GM18907 (cell line): ENCODE measurements around the gene ONECUT3.
"Not testable (repeated sequence)": the region's sequence is repeated elsewhere in the genome, so short reads cannot be mapped to it uniquely, and the experiment has no call there.

ENCODE experiments used
- ATAC-seq: cut with Tn5 transposase; IDR thresholded peaks from one replicate; pipeline ENCODE4 v1.9.1; 2021; ENCODE audit warnings: mild to moderate bottlenecking, moderate library complexity; ENCODE audit not compliant: unreplicated experiment

ONECUT3 gene

DNA sequence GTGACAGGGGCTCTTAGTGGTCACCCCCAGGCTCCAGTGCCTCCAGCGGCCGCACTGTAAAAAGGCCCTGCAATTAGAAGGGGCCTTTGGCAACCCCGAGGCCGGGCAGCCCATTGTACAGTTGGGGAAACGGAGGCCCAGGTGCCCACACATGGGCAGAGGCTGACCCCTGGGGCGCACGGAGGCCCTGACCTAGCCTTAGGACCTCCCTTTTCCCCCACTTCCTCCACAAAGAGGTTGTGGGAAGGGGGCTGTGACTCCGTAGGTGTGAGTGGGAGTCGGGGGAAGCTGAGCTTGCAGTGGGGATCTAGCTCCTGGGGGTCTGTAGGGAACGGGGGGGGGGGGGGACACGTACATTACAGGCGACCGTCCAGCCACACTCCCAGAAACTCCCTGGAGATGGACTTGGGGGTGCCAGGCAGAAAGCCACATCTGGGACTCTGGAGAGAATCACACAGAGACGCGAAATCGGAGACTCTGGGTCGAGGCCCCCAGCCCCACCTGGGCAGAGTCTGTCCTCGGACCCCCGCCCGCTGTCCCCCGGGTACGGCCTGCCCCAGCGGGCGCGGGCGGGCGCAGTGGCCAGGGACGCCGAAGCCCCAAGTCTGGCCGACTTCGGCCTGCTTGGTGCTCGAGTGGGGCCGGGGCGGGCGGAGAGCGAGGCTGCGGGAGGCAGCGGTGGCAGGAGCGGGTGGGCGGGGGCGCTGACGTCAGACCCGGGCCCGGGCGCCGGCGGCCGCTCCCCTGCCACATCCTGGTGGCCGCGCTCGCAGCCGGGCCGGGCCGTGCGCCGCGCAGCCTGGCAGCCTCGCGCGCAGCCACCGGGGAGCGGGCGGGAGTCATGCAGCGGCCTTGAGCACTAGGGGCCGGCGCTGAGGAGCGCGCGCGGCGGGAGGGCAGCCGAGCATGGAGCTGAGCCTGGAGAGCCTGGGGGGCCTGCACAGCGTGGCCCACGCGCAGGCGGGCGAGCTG, at the start of gene ONECUT3:
Gene ONECUT3 (plus strand): TSS at position 750 of the 972 bp plus-strand sequence. CDS start 157 bp downstream, at position 907.
- ATAC-seq: no peak

DNA sequence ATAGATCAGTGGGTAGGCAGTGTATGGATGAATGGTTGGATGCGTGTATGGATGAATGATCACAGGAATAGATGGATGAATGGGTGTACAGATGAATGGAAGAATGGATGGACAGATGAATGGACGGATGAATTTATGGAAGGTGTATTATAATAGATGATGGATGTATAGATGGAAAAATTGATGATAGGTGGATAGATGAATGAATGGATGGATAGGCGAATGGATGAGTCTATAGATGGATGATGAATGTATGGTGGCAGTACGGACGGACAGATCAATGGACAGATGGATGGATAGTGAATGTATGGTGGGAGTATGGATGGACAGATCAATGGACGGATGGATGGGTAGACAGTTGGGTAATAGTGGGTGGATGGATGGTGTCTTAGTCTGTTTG, 49.0 kb upstream of the ONECUT3 start:
- no peak for ATAC-seq

DNA sequence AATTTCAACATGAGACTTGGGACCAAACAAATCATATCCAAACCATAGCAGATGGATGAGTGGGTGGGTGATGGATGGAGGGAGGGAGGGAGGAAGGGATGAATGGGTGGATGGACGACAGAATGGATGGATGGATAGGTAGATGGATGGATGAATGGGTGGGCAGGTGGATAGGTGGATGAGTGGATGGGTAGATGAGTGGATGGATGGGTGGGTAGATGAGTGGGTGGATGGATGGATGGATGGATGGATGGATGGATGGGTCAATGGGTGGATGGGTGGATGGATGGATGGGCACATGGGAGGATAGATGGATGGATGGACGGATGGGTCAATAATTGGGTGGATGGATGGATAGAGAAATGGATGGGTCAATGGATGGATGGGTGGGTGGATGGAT, 47.9 kb upstream of the ONECUT3 start:
- no peak for ATAC-seq

DNA sequence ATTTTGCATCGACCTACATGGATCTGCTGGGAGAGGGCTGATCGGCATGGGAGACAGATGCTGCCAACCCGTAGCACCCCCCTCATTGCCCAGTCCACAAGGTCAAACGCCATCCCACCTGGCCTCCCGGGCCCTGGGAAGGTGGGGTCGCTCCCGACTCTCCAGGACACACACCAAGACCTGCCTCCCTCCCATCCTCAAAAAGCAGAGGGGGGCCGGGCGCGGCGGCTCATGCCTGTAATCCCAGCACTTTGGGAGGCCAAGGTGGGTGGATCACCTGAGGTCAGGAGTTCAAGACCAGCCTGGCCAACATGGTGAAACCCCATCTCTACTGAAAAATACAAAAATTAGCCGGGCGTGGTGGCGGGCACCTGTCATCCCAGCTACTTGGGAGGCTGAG, 46.7 kb upstream of the ONECUT3 start:
- ATAC-seq: not testable (repeated sequence)

DNA sequence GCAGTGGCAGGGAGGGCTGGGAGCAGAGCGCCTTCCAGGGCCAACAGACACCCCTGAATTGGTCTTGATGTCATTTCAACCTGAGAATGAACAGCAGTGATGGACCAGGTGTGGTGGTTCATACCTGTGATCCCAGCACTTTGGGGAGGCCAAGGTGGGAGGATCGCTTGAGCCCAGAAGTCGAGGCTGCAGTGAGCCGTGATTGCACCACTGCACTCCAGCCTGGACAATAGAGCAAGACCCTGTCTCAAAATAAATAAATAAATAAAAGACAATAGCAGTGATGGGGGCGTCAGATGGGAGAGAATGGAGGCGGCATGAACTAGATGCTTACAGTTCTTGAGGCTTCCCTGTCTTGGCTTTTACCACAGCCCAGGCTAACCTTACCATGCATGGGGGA, 46.1 kb upstream of the ONECUT3 start:
- ATAC-seq: no peak

DNA sequence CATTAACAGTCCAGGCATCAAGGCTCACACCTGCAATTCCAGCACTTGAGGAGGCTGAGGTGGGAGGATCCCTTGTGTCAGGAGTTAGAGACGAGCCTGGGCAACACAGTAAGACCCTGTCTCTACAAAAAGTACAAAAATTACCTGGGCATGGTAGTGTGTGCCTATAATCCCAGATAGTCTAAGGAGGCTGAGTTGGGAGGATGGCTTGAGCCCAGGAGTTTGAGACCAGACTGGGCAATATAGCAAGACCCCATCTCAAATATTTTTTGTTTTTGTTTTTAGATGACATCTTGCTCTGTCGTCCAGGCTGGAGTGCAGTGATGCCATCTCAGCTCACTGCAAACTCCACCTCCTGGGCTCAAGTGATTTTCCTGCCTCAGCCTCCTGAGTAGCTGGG, 40.1 kb upstream of the ONECUT3 start:
- ATAC-seq: no peak

DNA sequence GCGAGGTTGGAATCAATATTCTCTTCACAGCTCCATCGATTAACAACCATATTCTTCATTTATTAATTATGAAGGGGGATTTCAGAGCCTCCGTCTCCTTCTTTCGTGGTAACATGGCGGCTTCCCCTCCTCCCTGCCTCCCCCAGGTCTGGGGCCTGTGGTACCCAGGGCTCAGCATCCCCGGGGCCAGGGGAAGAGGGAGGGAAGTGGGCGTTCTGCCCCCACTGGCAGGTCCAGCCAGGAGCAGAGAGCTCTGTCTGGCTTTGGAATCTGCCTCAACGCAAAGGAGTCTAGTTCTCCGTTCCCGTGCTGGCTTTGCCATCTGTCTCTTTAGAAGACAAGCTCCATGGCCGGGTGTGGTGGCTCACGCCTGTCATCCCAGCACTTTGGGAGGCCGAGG, 37.8 kb upstream of the ONECUT3 start:
- ATAC-seq: no peak

DNA sequence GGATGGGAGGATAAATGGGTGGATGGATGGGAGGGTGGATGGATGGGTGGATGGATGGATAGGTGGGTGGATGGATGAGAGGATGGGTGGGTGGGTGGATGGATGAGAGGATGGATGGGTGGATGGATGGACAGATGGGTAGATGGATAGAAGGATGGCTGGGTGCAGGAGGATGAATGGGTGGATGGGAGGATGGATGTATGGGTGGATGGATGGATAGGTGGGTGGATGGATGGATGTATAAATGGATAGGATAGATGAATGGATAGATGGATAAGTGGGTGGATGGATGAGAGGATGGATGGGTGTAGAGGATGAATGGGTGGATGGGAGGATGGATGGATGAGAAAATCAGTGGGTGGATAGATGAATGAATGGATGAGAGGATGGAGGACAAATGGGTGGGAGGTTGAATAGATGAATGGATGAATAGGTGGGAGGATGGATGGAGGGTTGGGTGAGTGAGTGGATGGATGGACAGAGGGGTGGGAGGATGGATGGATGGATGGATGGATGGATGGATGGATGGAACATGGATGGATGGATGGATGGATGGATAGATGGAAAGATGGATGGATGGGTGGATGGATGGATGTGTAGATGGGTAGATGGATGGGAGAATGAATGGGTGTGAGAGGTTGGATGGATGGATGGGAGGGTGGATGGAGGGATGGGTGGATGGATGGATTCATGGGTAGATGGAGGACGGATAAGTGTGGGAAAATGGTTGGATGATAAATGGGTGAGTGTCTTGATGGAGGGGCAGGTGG, 35.9 kb upstream of the ONECUT3 start:
- no peak for ATAC-seq

DNA sequence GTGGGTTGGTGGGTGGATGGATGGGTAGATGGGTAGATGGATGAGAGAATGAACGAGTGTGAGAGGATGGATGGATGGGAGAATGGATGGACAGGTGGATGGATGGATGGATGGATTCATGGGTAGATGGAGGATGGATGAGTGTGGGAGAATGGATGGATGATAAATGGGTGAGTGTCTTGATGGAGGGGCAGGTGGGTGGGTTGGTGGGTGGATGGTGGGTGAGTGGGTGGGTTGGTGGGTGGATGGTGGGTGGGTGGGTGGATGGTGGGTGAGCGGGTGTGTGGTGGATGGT, 35.4 kb upstream of the ONECUT3 start:
- ATAC-seq: no peak

DNA sequence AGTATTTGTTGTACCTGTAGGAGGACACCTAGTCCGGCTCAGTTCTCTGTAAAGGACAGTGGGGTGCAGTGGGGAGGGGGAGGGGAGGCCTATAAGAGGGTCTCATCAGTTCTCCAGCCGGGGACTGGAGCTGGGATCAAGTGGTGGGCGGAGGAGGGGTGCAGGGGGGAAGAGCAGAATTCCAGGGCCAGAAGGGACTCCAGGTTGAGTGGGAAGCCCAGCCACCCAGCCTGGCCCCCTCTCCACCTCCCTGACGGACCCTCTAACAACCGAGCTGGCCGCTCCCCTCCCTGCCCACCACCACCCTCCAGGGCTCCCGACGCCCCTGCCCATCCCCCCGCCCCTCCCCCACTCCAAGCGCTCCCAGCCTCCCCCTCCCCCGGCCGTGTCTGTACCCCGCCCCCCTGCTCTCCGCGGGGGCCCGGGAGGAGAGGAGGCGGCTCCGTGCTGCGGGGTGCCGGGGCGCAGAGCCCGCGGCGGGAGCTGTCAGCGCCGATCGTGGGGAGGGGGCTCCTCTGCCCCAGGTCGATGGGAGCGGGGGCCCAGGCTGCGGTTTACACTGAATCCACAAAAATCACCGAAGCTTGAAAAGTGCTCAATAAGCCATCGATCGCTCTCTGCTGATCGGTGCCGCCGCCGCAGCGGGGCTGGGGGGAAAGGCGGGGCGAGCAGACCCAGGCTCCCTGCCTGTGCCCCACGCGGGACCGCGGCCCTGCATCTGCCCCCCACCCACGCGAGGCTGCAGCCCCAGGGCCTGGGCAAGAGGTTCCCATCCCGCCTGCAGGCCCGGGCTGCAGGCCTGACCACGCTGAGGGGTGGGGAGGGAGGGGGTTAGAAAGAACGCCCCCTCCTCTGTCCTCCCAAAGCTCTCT, 34.6 kb upstream of the ONECUT3 start:
- ATAC-seq: no peak

DNA sequence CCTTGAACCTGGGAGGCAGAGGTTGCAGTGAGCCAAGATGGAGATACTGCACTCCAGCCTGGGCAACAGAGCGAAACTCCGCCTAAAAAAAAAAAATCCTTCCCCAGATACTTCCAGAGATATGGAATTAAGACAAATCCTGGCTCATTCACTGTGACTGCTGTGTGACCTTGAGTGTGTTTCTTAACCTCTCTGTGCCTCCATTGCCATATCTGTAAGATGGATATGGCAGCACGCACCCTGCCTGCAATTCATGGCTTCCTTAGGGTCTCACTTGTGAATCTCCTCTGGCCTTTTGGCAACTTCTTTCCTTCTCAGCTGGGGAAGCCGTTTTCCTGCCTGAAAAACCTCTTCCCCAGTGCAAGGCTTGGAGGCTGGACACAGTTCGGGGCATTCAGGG, 33.8 kb upstream of the ONECUT3 start:
- no peak for ATAC-seq

DNA sequence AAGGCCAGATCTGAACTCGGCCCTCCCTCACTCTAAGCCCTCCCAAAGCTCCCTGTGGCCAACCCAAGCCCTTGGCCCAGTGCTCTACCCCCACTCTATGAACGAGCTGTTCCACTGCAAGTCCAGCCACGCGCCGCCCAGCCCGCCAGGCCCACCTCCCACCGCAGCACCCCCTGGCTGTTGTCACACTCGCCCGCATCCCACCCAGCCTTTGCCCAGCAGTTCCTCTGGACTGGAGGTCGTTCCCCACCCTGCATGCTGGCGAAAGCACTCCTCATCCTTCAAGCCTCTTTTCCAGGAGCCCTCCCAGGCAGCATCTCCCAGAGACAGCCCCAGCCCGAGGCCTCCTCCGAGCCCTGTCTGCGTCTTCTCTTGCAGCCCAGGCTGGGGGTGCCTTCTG, 33.1 kb upstream of the ONECUT3 start:
- ATAC-seq: no peak

DNA sequence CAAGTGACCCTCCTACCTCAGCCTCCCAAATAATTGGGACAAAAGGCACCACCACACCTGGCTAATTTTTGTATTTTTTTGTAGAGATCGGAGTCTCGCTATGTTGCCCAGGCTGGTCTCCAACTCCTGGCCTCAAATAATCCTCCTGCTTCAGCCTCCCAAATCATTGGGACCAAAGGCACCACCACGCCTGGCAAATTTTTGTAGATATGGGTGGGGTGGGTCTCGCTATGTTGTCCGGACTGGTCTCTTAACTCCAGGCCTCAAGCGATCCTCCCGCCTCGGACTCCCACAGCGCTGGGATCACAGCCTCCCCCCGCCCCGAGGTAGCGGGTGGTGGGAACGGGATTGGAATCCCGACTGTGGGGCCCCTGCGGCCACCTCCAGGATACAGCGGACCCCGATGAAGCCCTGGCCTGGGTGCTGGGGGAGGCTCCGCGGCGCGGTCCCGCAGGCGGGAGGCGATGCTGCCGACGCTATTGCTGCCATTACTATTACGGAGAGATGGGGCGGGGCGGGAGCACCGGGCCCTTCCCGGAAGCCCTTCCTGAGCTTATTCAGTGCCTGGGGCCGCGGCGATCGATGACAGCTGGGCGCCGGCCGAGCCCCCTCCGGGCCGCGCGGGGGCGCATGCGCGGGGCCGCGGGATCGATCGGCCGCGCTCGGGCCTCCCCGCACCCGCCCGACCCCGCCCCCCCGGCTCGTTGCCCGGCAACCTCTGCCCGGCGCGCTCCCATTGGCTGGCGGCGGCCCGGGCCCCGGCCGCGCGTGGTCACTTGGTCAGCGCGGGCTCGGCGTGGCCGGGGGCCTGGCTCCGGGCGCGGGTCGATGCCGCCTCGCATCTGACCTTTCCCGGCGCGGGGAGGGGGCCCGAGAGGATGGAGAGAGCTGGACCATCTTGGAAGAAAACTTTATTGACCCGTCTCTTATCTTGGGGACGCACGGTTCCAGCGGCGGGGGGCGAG, 27.9 kb upstream of the ONECUT3 start:
- no peak for ATAC-seq

DNA sequence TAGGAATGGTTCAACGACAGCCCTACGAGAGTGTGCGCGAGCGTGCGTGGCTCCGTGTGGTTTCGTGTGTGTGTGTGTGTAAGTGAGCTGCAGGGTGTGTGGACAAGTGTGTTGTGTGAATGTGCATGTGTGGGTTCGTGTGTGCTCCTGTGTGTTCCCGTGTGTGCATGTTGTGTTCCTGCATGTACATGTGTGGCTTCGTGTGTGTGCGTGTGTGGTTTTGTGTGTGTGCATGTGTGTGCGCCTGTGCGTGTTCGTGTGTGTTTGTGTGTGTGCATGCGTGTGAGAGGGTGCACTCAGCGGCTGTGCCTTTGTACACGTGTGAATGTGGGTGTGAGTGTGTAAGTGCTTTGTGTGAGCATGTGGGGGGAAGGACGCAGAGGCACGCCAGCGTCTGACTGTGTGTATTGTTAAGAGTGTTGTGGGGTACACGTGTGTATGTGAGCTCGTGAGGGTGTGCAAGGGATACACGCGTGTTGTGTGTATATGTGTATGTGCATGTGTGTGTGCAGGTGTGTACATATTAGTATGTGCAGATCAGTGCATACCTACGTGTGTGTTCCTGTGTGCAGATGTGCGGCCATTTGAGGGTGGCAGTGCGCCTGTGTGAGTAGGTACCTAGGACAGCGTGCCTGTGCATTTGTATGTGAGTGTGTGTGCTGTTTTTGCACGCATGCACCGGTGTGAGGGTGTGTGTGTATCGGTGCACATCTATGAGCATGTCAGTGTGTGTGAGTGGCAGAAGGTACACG, 24.3 kb upstream of the ONECUT3 start:
- ATAC-seq: no peak

DNA sequence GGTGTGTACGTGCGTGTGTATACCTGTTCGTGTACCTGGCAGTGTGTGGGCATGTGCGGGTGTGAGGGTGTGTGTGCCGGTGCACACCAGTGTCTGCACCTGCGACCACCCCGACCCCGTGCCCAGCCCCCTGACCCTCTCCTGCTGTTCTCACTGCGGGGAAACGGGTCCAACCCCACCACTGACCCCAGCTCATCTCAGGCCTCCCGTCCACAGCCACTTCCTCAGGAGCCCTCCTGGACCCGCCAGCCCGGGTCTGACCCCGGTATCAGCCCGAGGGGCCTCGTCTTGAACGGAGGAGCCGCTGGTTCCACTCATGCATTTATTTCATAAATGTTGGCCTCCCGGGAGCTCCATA, 23.8 kb upstream of the ONECUT3 start:
- ATAC-seq: no peak

DNA sequence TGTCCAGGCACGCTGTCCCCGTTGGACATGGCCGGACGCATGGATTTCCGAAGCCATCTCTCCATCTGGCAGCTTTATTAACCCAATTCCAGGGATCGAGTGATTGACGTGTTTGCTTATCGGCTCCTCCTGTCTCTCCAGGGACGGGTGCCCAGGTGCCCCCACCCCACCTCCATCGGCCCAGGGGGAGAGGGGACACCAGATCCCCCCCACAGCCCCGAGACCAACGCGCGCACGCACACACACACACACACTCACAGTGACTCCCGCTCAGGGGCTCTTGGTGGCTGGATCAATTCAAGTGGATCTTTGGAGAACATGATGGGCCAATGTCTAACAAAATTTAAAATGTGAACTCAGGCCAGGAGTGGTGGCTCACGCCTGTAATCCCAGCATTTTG, 23.1 kb upstream of the ONECUT3 start:
- ATAC-seq: no peak

DNA sequence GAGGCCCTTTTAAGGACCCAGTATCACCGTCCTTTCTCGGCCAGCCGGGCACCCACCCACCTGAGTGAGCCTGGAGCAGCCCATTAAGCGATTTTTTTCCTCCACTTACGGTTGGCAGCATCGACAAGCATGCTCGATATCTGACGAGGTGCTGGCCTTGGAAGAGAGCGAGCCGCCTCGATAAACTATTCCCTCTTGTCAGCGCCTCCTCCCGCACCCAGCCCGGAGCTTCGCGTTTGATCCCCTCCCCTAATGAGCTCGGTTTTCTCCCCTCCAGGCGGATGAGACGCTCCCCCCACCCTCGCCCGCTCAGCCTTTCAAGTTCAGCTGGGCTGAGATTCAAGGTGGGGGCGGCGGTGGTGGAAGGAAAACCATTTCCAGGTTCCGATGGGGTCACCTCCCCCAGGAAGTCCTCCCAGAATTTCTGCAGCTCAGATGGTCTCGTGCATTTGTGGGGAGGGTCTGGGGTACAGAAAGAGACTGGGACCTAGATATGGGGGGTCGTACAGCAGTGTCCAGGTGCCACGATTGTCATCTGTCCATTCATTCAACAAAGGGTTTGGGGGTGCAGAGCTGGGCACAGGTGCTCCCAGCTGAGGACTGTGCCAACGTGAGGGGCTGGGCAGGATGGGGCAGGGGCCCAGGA, 18.9 kb upstream of the ONECUT3 start:
- no peak for ATAC-seq

DNA sequence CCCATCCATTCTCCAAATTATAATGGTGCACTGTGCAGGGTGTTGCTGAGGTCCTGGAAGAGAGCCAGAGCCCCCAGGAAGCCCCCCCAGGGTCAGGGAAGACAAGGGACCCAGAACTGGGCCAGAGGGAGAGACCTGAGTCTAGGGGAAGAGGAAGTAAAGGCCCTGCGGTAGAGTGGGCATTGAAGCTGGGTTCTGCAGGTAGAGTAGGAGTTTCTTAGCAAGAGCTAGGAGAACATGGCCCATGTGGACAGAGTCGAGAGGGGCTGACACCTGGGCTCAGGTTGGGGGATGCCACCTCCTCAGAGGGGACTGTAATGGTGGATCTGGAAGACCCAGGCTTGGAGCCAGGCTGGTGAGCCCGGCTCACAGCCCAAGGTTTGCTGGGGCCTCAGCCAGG, 17.0 kb upstream of the ONECUT3 start:
- no peak for ATAC-seq

DNA sequence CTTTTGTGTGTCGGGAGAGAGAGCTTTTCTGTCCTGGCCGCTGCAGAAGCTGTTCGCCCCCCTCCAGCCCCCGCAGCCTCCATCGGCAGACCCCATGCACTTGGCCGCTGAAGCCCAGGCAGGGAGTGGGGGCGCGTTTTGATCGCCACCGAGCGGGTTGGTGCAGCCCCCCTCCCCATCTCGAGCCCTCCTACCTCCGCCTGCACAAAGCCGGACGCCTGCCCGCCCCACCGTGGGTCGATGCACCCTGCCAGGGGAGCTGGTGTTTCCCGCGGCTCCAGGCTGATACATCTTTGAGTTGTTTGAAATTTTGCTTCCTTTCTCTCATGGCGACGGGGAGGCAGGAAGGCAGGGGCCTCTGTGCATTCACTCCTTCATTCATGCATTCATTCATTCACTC, 16.4 kb upstream of the ONECUT3 start:
- no peak for ATAC-seq
